Lower leg skin (tissue), 3 donors: ENCODE results near the gene PDE6B.

Experiments used
- CTCF ChIP-seq, 3 donors: fragments of 450-650 bp; IDR thresholded peaks; one replicate each; pipeline ENCODE4 v1.5.1; 2016; ENCODE audit warnings: antibody characterized with exemption in 3 of 3, mild to moderate bottlenecking in 3 of 3, moderate library complexity in 2 of 3
- POLR2A ChIP-seq, 2 donors: fragments of 450-650 bp; IDR thresholded peaks; one replicate each; pipeline ENCODE4 v1.6.1; 2016 to 2017; ENCODE audit warnings: antibody characterized with exemption in 2 of 2, mild to moderate bottlenecking in 1 of 2, moderate library complexity in 1 of 2

DNA sequence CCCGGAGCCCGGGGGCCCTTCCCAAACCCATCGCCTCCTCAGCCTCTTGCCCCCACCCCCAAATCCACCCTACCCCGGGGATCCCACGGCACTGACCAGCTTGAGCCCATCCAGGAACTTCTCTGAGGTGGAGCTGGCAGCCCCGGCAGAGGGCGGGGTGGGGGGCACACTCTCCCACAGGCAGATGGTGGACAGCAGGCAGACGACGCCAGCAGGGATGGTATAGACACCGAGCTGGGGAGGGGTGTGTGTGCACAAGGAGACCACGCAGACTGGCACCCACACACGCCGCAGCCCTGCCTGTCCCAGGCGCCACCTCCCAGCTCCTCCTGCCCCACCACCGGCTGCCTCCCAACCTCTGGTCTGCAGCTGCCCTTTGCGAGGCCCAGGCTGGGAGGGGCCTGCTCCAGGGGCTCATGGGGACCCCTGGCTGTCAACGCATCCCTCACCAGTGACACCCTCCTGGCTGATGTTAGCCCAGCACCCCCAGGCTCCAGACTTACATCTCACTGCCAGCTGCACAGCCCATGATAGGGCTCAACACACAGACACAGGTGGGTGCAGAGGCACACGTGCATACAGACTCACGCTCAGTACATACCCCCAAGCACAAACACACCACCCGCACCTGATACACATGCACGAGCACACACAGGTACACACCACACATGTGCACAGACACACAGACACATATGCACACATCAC, 59.4 kb downstream of the PDE6B start:
- TF ChIP-seq CTCF (IDR thresholded peaks at IDR 0.05) (no peak), POLR2A (IDR thresholded peaks at IDR 0.05) (no peak)
